K562 (cell line): Measurements from ENCODE around the gene PRKAR2B. TPM values are rescaled to one million over a fixed set of nuclear protein-coding genes. Genes with fewer than 3 reads are reported as not detected.
A peak's percentile ranks its signal among the peaks of the same experiment; 100 is the strongest.

ENCODE experiments used
- CBX1 ChIP-seq: sonication (generic); IDR thresholded peaks from 2 replicates; pipeline ENCODE4 v1.6.1; 2016; ENCODE audit warnings: antibody characterized with exemption, low read depth, mild to moderate bottlenecking
- CBX5 ChIP-seq: IDR thresholded peaks from 2 replicates; pipeline ENCODE4 v1.6.1; 2014; ENCODE audit warnings: low read depth, borderline replicate concordance
- EHMT2 ChIP-seq: fragments of 450-650 bp; IDR thresholded peaks from 2 replicates; pipeline ENCODE4 v1.6.1; 2018; ENCODE audit warnings: antibody characterized with exemption
- EP300 ChIP-seq: IDR thresholded peaks from 2 replicates; pipeline ENCODE4 v1.6.1; 2012; ENCODE audit warnings: low read length, improper control_type of control experiment
- GTF2E2 ChIP-seq: fragments of 200-800 bp; sonication (Bioruptor generic); IDR thresholded peaks from 2 replicates; pipeline ENCODE4 v1.6.1; 2016; ENCODE audit warnings: missing genetic modification characterization, missing compliant biosample characterization
- IFI16 ChIP-seq: fragments of 250-450 bp; sonication (Bioruptor Pico); IDR thresholded peaks from 2 replicates; pipeline ENCODE4 v2.1.2; 2022; ENCODE audit warnings: mild to moderate bottlenecking, inconsistent platforms
- NCOR1 ChIP-seq: fragments of 450-650 bp; IDR thresholded peaks from 2 replicates; pipeline ENCODE4 v1.6.1; 2016; ENCODE audit warnings: mild to moderate bottlenecking, moderate library complexity
- RBM25 ChIP-seq: fragments of 200-400 bp; formaldehyde crosslinking; IDR thresholded peaks from 2 replicates; pipeline ENCODE4 v1.6.1; 2018; ENCODE audit warnings: low read length, low read depth, moderate library complexity; ENCODE audit not compliant: severe bottlenecking
- TEAD2 ChIP-seq: fragments of 450-650 bp; IDR thresholded peaks from 2 replicates; pipeline ENCODE4 v1.6.1; 2016; ENCODE audit warnings: missing genetic modification characterization, control low read depth, missing compliant biosample characterization
- TRIM28 ChIP-seq: fragments of 450-650 bp; IDR thresholded peaks from 2 replicates; pipeline ENCODE4 v1.6.1; 2017
- YY1 ChIP-seq, 3 experiments: IDR thresholded peaks; 2 replicates each; pipeline ENCODE4 v1.6.1; 2011; ENCODE audit warnings: low read length in 2 of 3, mild to moderate bottlenecking in 2 of 3, moderate library complexity in 2 of 3, borderline replicate concordance in 1 of 3, control low read depth in 1 of 3, low read depth in 1 of 3; ENCODE audit not compliant: insufficient read depth in 3 of 3, insufficient replicate concordance in 2 of 3, control insufficient read depth in 1 of 3, insufficient read length in 1 of 3; ENCODE audit errors: extremely low read depth in 1 of 3
- ZBTB8A ChIP-seq: fragments of 450-650 bp; IDR thresholded peaks from 2 replicates; pipeline ENCODE4 v1.6.1; 2018; ENCODE audit warnings: mild to moderate bottlenecking, moderate library complexity; ENCODE audit not compliant: partially characterized antibody
- polyA plus RNA-seq, 8 experiments: library from polyadenylated mRNA; depleted of rRNA in 4 of 8; stranded (reverse) in 5 of 8; unstranded in 3 of 8; fragments of >200 nt; fragmentation: Nextera tagmentation in 2 of 8; fragmentation: Illumina TruSeq in 1 of 8; extraction: Ambion mirVana in 2 of 8; extraction: Trizol in 1 of 8; gene quantifications; 2 replicates each; pipeline versions ENCODE4 v1.2.1 to v1.2.3, GENCODE V29; 2011 to 2014; ENCODE audit warnings: inconsistent platforms in 1 of 8, missing spikeins in 1 of 8
- total RNA-seq, 7 experiments: library from RNA; depleted of rRNA in 6 of 7; stranded (reverse); fragments of >200 nt in 6 of 7; fragmentation: Illumina TruSeq in 2 of 7; extraction: Trizol in 2 of 7; gene quantifications; 2 replicates each; pipeline versions ENCODE4 v1.2.1 to v1.2.3, GENCODE V29; 2011 to 2021; ENCODE audit warnings: low replicate concordance in 1 of 7
- TF ChIP-seq, protein P1 (sequence below): fragments of 450-650 bp; IDR thresholded peaks from 2 replicates; pipeline ENCODE4 v1.6.1; 2016; ENCODE audit warnings: borderline replicate concordance
- TF ChIP-seq, protein P2 (sequence below): fragments of 450-650 bp; IDR thresholded peaks from 2 replicates; pipeline ENCODE4 v1.6.1; 2018; ENCODE audit warnings: mild to moderate bottlenecking, low read depth; ENCODE audit not compliant: partially characterized antibody
- TF ChIP-seq, protein P3 (sequence below): fragments of 450-650 bp; conservative IDR thresholded peaks from 2 replicates; pipeline ENCODE4 v1.6.1; 2016; ENCODE audit warnings: missing genetic modification characterization, low read depth, mild to moderate bottlenecking, control low read depth, missing compliant biosample characterization

PRKAR2B gene
- total and polyA plus RNA-seq, 9 of the 15 experiments (the other 6 are each of a cell fraction or from before 2014, with no cell fraction given), result 59.0 to 173 (median 129) TPM

DNA sequence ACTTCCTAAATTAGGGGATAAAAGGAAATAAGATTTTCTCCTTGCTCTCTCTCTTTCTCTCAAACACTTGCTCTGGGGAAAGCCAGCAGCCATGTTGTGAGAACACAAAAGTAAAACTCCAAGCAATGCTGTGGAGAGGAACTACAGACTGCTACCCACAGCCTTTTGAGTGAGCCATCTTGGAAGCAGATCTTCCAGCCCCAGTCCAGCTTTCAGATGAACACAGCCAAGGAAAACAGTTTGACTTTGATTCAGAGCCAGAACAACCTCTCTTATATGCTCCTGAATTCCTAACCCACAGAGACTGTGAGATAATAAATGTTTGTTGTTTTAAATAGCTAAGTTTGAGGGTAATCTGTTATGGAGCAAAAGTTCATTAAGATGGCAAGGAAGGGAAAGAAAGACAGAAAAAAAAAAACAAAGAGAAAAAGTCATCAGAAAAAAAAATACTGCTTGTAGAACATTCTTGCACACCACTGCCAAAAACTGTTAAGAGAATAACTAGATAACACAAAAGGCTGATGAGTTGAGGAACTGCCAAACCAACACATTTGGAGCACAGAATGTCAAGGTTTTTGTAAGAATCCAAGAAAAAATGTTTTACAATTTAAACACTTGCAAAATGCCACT is 20.9 kb upstream of the PRKAR2B start (continued):
- TF ChIP-seq NCOR1, result peak; percentile 17; the same call in 1 of the 2 replicates
- peak; percentile 56; the same call in 1 of the 2 replicates for TF ChIP-seq GTF2E2 (tag)
- no peak for TF ChIP-seq TEAD2 (tag)
- no peak for TF ChIP-seq ZBTB8A
- peak in 1 of 3 experiments; percentile 90 for TF ChIP-seq YY1 (IDR thresholded peaks at IDR 0.05; ENCODE audit: borderline replicate concordance in 1 of 3, control insufficient read depth in 1 of 3, extremely low read depth in 1 of 3, insufficient read depth in 3 of 3, insufficient read length in 1 of 3, insufficient replicate concordance in 2 of 3, low read depth in 1 of 3, low read length in 2 of 3)
- peak; percentile 91; the same call in 1 of the 2 replicates for TF ChIP-seq CBX5
- TF ChIP-seq, protein P1, sequence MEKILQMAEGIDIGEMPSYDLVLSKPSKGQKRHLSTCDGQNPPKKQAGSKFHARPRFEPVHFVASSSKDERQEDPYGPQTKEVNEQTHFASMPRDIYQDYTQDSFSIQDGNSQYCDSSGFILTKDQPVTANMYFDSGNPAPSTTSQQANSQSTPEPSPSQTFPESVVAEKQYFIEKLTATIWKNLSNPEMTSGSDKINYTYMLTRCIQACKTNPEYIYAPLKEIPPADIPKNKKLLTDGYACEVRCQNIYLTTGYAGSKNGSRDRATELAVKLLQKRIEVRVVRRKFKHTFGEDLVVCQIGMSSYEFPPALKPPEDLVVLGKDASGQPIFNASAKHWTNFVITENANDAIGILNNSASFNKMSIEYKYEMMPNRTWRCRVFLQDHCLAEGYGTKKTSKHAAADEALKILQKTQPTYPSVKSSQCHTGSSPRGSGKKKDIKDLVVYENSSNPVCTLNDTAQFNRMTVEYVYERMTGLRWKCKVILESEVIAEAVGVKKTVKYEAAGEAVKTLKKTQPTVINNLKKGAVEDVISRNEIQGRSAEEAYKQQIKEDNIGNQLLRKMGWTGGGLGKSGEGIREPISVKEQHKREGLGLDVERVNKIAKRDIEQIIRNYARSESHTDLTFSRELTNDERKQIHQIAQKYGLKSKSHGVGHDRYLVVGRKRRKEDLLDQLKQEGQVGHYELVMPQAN, result 0 out of 2 replicates have a peak, but pooled peaks have one; percentile 16
- peak; percentile 91 for TF ChIP-seq TRIM28
- TF ChIP-seq, protein P2, sequence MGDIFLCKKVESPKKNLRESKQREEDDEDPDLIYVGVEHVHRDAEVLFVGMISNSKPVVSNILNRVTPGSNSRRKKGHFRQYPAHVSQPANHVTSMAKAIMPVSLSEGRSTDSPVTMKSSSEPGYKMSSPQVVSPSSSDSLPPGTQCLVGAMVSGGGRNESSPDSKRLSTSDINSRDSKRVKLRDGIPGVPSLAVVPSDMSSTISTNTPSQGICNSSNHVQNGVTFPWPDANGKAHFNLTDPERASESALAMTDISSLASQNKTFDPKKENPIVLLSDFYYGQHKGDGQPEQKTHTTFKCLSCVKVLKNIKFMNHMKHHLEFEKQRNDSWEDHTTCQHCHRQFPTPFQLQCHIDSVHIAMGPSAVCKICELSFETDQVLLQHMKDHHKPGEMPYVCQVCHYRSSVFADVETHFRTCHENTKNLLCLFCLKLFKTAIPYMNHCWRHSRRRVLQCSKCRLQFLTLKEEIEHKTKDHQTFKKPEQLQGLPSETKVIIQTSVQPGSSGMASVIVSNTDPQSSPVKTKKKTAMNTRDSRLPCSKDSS, result peak; percentile 96
- peak; percentile 70 for TF ChIP-seq CBX1
- peak; percentile 74 for TF ChIP-seq RBM25
- TF ChIP-seq, protein P3, sequence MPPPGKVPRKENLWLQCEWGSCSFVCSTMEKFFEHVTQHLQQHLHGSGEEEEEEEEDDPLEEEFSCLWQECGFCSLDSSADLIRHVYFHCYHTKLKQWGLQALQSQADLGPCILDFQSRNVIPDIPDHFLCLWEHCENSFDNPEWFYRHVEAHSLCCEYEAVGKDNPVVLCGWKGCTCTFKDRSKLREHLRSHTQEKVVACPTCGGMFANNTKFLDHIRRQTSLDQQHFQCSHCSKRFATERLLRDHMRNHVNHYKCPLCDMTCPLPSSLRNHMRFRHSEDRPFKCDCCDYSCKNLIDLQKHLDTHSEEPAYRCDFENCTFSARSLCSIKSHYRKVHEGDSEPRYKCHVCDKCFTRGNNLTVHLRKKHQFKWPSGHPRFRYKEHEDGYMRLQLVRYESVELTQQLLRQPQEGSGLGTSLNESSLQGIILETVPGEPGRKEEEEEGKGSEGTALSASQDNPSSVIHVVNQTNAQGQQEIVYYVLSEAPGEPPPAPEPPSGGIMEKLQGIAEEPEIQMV (tag), result 0 out of 2 replicates have a peak, but pooled peaks have one; percentile 12
- TF ChIP-seq IFI16, result no peak
- TF ChIP-seq EHMT2, result peak; percentile 19; the same call in 1 of the 2 replicates
- TF ChIP-seq EP300, result no peak
